LNCAP (cell line): ENCODE measurements around the gene PDZK1IP1.

ENCODE experiments used
- TF ChIP-seq, protein P1 (sequence below): fragments of 450-650 bp; IDR thresholded peaks from 2 replicates; pipeline ENCODE4 v1.5.1; 2017; ENCODE audit warnings: mild to moderate bottlenecking

The PDZK1IP1 gene

DNA sequence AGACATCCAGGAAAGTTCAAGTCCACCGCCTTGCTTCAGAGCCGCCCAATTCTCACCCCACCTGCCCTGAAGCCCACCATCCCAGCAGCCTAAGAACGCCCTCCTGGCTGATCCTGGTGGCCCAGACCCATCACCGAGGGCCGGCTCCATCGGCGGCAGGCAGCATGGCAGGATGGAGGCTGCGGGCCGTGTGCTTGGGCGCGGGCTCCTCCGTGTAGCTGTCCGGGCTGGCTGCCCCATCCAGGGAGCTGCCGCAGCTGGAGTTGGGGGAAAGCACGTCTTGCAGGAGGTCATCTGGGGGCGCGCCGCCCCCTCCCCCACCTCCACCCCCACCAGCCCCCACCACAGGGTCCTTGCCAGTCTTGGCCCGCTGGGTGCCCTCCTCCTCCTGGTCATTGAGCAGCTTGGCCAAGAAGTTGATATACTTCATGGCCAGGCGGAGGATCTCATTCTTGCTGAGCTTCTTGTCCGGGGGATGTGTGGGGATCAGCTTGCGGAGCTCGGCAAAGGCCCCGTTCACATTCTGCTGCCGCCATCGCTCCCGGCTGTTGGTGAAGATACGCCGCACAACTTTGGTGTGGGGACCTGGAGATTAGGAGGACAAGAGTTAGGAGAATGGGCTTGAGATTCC lies 29.9 kb upstream of the PDZK1IP1 start:
- TF ChIP-seq, protein P1, sequence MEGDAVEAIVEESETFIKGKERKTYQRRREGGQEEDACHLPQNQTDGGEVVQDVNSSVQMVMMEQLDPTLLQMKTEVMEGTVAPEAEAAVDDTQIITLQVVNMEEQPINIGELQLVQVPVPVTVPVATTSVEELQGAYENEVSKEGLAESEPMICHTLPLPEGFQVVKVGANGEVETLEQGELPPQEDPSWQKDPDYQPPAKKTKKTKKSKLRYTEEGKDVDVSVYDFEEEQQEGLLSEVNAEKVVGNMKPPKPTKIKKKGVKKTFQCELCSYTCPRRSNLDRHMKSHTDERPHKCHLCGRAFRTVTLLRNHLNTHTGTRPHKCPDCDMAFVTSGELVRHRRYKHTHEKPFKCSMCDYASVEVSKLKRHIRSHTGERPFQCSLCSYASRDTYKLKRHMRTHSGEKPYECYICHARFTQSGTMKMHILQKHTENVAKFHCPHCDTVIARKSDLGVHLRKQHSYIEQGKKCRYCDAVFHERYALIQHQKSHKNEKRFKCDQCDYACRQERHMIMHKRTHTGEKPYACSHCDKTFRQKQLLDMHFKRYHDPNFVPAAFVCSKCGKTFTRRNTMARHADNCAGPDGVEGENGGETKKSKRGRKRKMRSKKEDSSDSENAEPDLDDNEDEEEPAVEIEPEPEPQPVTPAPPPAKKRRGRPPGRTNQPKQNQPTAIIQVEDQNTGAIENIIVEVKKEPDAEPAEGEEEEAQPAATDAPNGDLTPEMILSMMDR = no peak

DNA sequence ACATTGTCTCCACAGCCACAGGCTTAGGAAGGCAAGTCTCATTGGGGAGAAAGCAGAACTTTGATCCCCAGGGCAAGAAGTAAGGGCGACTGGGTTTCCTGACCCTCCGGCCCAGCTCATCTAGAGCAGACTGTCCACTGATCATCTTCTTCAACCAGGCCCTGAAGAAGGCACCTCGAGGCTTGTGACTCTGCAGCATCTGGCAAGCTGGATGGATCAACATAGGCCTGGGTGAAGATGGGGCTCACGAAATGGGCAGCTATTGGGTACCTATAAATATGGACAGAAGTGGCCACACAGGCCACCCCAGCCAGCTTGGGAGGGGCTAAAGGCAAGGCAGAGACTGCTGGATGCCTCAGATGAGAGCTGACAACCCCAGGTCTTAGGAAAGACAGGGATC lies 29.2 kb upstream of the PDZK1IP1 start:
- TF ChIP-seq, protein P1 = no peak

DNA sequence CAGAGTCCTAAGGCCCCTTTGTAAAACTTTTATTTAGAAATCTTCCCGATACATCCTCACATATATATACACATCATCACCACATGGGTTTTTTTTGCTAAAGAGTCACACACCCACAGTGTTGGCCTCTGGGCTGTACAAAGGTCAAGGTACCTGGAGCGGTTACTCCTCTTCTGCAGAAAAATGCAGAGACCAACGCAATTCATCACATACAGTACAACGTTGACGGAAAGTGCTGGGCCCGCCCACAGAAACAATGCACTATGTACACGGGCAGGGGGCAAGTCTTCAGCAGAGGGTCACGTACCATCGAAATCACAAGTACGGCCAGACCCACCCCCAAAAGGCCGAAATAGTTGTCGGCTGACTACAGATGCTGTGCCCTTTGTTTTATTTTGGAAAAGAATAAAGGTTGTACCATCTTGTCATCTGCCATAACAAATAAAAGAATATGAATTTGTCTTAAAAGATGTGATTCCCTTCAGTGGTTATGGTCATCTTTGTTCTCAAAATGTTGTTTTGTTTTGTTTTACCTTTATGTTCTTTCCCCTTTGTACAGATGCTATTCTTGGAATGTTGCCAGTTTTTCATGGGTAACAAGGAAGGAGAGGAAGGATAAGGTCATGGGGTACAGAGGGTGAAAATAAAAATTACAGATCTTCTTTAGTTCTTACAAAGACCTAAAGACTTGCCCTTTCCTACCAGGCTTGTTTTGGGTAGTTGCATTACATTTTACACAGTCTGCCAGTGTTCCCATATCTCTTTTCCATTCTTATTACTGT lies 26.6 kb upstream of the PDZK1IP1 start:
- TF ChIP-seq, protein P1 = no peak

DNA sequence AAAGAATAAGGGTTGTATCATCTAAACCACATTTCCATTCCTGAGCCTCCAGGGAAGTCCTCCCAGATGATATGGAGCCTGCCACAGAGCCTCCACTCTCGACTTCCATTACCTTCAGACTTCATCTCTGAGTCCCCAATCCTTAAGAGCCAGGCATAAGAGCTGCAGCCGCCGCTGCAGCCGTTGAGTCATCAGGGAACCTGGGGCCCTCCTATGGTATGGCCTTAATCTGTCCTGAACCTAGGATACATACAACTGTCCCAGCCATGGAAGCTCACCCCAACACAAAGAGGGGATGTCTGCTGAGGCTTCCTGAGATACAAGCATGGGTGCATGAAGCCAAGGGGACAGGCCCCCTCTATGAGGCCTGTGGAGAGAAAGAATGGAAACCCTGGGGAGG lies 25.9 kb upstream of the PDZK1IP1 start:
- TF ChIP-seq, protein P1 = no peak

DNA sequence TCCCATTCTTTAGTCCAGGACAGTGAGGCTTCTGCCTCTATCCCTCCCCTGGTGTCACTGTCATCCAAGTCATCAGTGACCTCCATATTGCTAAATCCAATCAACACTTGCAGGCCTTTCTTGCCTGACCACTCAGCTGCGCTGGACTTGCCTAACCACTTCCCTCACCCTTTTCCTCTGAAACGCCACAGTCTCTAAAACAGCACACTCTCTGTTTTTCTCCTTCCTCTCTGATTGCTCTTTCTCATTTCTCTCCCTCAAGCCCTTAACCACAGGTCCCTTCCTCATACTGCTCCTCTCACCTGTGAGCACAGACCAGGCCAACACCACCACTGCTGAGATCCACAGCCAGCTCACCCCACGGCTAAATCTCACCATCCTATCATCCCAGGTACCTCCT lies 24.7 kb upstream of the PDZK1IP1 start:
- TF ChIP-seq, protein P1 = no peak

DNA sequence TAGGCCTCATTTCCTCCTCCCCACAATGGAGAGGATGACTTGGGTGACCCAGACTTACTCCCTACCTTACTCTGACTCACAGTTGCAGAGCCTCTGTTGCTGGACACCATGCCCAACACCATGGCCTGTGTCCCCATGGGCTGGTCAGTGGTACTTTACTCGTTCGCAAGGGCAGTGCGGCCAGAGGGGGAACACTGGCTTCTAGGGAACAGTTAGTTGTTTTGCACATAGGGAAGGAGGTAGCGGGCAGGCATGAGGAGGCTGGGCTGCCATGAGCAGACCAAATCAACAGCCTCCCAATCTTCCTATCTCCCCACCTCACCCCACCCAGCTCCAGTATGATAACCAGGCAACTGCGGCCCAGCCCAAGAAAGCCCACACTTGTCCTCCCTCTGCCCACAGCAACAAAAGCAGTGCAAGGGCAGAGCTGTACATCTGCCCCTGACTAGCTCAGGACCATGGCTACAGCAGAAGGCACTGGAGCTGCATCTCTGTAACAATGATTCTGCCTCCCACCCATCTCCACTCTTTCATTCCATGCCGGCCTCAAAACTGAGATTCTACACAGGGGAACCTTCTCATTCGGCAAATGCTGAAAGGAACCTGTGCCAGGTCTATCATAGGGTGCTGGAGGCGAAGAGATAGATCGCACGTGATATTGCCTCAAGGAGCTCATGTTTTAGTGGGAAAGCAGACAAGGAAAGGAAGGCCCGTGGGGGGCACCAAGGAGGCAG lies 23.6 kb upstream of the PDZK1IP1 start:
- TF ChIP-seq, protein P1 = no peak

DNA sequence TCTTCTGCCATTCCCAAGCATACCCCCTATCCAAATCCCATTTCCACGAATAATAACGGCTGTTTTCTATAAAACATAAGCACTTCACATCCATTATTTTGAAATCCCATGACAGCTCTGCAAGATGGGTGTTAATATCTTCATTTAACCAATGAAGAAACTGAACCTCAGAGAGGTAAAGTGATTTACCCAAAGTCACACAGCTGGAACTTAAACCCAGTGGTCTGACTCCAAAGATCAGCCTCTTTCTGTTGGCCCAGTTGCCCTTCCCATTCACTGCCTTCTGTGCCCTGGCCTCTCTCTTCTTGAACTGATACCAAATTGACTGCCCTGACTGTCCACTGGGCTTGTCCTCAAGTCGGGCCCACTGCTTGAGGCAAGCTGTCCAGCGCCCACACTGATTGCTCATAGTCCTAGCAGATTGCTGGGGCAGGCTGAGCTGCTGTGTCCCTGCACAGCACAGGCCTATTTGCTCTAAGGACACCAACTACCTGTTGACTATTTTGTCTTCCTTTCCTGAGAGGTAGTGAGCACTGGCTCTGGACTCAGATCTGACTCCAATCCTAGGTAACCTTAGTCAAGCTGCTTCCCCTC lies 22.9 kb upstream of the PDZK1IP1 start:
- TF ChIP-seq, protein P1 = no peak
